Endothelial cell of umbilical vein (primary cell): ENCODE results near the gene SRP14. TPM values are rescaled to one million over a fixed set of nuclear protein-coding genes. Genes with fewer than 3 reads are reported as not detected.

Source experiments
- BruUV-seq: library from RNA; stranded (reverse); fragments of 400-500 nt; replicated peaks from 2 replicates; lab custom pipeline; 2021; lab: Mats Ljungman, UMichigan
- CTCF ChIA-PET: fragments of 300-600, 350-600 bp; sonication (Branson Sonifier 250); formaldehyde crosslinking; loops from one replicate; lab custom pipeline; 2021; ENCODE audit warnings: antibody characterized with exemption, inconsistent platforms; lab: Charles Lee
- POLR2A ChIA-PET: fragments of 300-600, 350-600 bp; sonication (Branson Sonifier 250); formaldehyde crosslinking; loops from one replicate; lab custom pipeline; 2021; ENCODE audit warnings: antibody characterized with exemption, inconsistent platforms; lab: Charles Lee
- DNase-seq: peaks from one replicate; pipeline ENCODE4 v3.0.0-alpha.2; 2011; ENCODE audit warnings: low read depth, low spot score
- FAIRE-seq: peaks from 2 replicates; lab custom pipeline; 2011; peaks lifted over from hg19 to GRCh38; lab: Jason Lieb, UNC
- H2AFZ ChIP-seq: 2 replicates; pipeline ENCODE4 v1.6.0; 2012; ENCODE audit warnings: low read depth, low read length, control low read depth, inconsistent platforms
- H3K27ac ChIP-seq: 2 replicates; pipeline ENCODE4 v1.5.1; 2011; ENCODE audit warnings: low read depth, mild to moderate bottlenecking, control low read depth, low read length, moderate library complexity; ENCODE audit not compliant: insufficient read depth
- H3K27me3 ChIP-seq, 2 experiments: 2 replicates each; pipeline versions ENCODE4 v1.6.0 to v1.6.1; 2011; ENCODE audit warnings: low read length in 2 of 2, mixed read lengths in 1 of 2; ENCODE audit not compliant: control insufficient read depth in 2 of 2, insufficient read depth in 2 of 2
- H3K36me3 ChIP-seq, 2 experiments: 2 replicates in 1 of 2; 3 replicates in 1 of 2; pipeline ENCODE4 v1.5.1; 2011; ENCODE audit warnings: low read length in 2 of 2, mild to moderate bottlenecking in 1 of 2, moderate library complexity in 1 of 2; ENCODE audit not compliant: control insufficient read depth in 2 of 2, insufficient read depth in 2 of 2; ENCODE audit errors: extremely low read depth in 1 of 2
- H3K4me1 ChIP-seq: 3 replicates; pipeline ENCODE4 v1.5.1; 2011; ENCODE audit warnings: mild to moderate bottlenecking, low read length; ENCODE audit not compliant: control insufficient read depth, insufficient read depth; ENCODE audit errors: extremely low read depth
- H3K4me2 ChIP-seq: 2 replicates; pipeline ENCODE4 v1.6.1; 2011; ENCODE audit warnings: low read length, control low read depth, mixed read lengths; ENCODE audit not compliant: insufficient read depth
- H3K4me3 ChIP-seq, 3 experiments: fragments of 200-600 bp in 1 of 3; sonication (generic), shearing (Covaris generic) in 1 of 3; replicated peaks in 1 of 3; 2 replicates each; pipeline ENCODE4 v1.5.1; 2011 to 2016; ENCODE audit warnings: control low read depth in 3 of 3, low read length in 3 of 3, mild to moderate bottlenecking in 2 of 3, inconsistent platforms in 1 of 3, low read depth in 1 of 3, moderate library complexity in 1 of 3; ENCODE audit not compliant: insufficient read depth in 1 of 3
- H3K79me2 ChIP-seq: 2 replicates; pipeline ENCODE4 v1.6.0; 2012; ENCODE audit warnings: low read length, inconsistent platforms; ENCODE audit not compliant: control insufficient read depth, insufficient read depth
- H3K9ac ChIP-seq: replicated peaks from 2 replicates; pipeline ENCODE3; 2011; ENCODE audit warnings: low read length, control low read depth; ENCODE audit not compliant: insufficient read depth; ENCODE audit errors: extremely low read depth
- H3K9me1 ChIP-seq: replicated peaks from 3 replicates; pipeline ENCODE4 v1.6.0; 2011; ENCODE audit warnings: mild to moderate bottlenecking, low read length; ENCODE audit not compliant: control insufficient read depth, insufficient read depth; ENCODE audit errors: extremely low read depth
- H3K9me3 ChIP-seq: replicated peaks from 2 replicates; pipeline ENCODE4 v1.5.1; 2012; ENCODE audit warnings: low read length, inconsistent platforms; ENCODE audit not compliant: control insufficient read depth, insufficient read depth
- H4K20me1 ChIP-seq: replicated peaks from 2 replicates; pipeline ENCODE3; 2011; ENCODE audit warnings: mild to moderate bottlenecking, low read length; ENCODE audit not compliant: control insufficient read depth, insufficient read depth; ENCODE audit errors: extremely low read depth
- CTCF ChIP-seq, 2 donors: IDR thresholded peaks; 1 replicate in 1 of 2; 2 replicates in 1 of 2; pipeline ENCODE4 v1.5.1; 2011; ENCODE audit warnings: low read length in 2 of 2, mild to moderate bottlenecking in 2 of 2, moderate library complexity in 2 of 2, control low read depth in 1 of 2, inconsistent platforms in 1 of 2, low read depth in 1 of 2; ENCODE audit not compliant: insufficient read depth in 1 of 2; ENCODE audit errors: extremely low read depth in 1 of 2
- EZH2 ChIP-seq: IDR thresholded peaks from 2 replicates; pipeline ENCODE4 v1.6.1; 2012; ENCODE audit warnings: borderline replicate concordance, low read depth, mild to moderate bottlenecking, moderate library complexity, low read length, inconsistent platforms; ENCODE audit not compliant: severe bottlenecking
- GATA2 ChIP-seq: IDR thresholded peaks from 2 replicates; pipeline ENCODE4 v1.7.0; 2011; ENCODE audit warnings: low read depth, mild to moderate bottlenecking, moderate library complexity, mixed read lengths, low read length; ENCODE audit not compliant: insufficient read length, insufficient read depth
- JUN ChIP-seq: IDR thresholded peaks from 2 replicates; pipeline ENCODE4 v1.6.1; 2011; ENCODE audit warnings: borderline replicate concordance, low read depth; ENCODE audit not compliant: insufficient read length, insufficient read depth
- MYC ChIP-seq: IDR thresholded peaks from one replicate; pipeline ENCODE4 v1.6.1; 2011; ENCODE audit warnings: mild to moderate bottlenecking, low read depth, low read length
- POLR2A ChIP-seq: IDR thresholded peaks from 2 replicates; pipeline ENCODE4 v1.6.1; 2012; ENCODE audit warnings: low read depth, mild to moderate bottlenecking, control low read depth, low read length
- POLR2AphosphoS5 ChIP-seq: IDR thresholded peaks from 2 replicates; pipeline ENCODE4 v1.6.1; 2012; ENCODE audit warnings: low read depth, mild to moderate bottlenecking, control low read depth, low read length, moderate library complexity; ENCODE audit not compliant: insufficient read depth
- dilution Hi-C: fragments of 300-500 bp; cut with MboI; formaldehyde crosslinking; loops from one replicate; pipeline ENCODE4 v1.15.0; 2019; ENCODE audit warnings: low sequenced_read_pairs; ENCODE audit not compliant: extremely low pct_ligation_motif_present
- intact Hi-C: fragments of 100-400 bp; cut with micrococcal nuclease; formaldehyde crosslinking; loops from one replicate; pipeline ENCODE4 v1.10.0; 2022
- polyA plus RNA-seq, 4 experiments: library from polyadenylated mRNA; depleted of rRNA in 3 of 4; stranded (reverse) in 3 of 4; unstranded in 1 of 4; fragments of >200 nt; gene quantifications; 2 replicates each; pipeline versions ENCODE4 v1.2.1 to v1.2.3, GENCODE V29; 2011 to 2012; ENCODE audit warnings: missing spikeins in 1 of 4
- total RNA-seq: library from RNA; stranded (reverse); gene quantifications from 2 replicates; pipeline ENCODE4 v1.2.3, GENCODE V29; 2021

Gene SRP14
- total and polyA plus RNA-seq, 2 donors (not counting 3 experiments of a cell fraction or from before 2014, with no cell fraction given) = 220 to 330 TPM

GRCh38 chr15:39999538-40000200 lies 39.3 kb downstream of the SRP14 start:
- intact Hi-C loops (no loop called here), dilution Hi-C loops (no loop called here)
- H2AFZ ChIP-seq = no peak overlapping the region
- TF ChIP-seq GATA2 = no peak
- no peak for TF ChIP-seq MYC
- TF ChIP-seq EZH2 = no peak
- TF ChIP-seq CTCF (IDR thresholded peaks at IDR 0.05; ENCODE audit: extremely low read depth in 1 of 2, insufficient read depth in 1 of 2, low read depth in 1 of 2, low read length in 2 of 2) = no peak
- TF ChIP-seq POLR2AphosphoS5 = no peak
- TF ChIP-seq POLR2A = no peak
- no peak for TF ChIP-seq JUN
- H3K9ac ChIP-seq = no peak overlapping the region
- no peak overlapping the region for H3K27ac ChIP-seq
- no peak overlapping the region for H3K4me3 ChIP-seq
- ChIA-PET CTCF (interaction anchor here (0.9 to 1.1 kb wide), 2 partner anchors 9 to 12 kb away, joined by 3 read pairs; no protein-coding TSS in a partner anchor), POLR2A (no interaction called here)
- H4K20me1 ChIP-seq = no peaks in the 10 kb centered on the region
- BruUV-seq = no TSS peak
- H3K4me1 ChIP-seq = peaks cover 3% of the 10 kb centered on the region
- H3K4me2 ChIP-seq = no peak overlapping the region
- no peak for FAIRE-seq
- no peaks in the 10 kb centered on the region for H3K9me3 ChIP-seq
- H3K9me1 ChIP-seq = no peaks in the 10 kb centered on the region
- peaks cover 7 to 19% of the 10 kb centered on the region in 2 experiments for H3K36me3 ChIP-seq
- no peaks in the 10 kb centered on the region for H3K27me3 ChIP-seq
- DNase-seq = peak; percentile 37
- H3K79me2 ChIP-seq = no peaks in the 10 kb centered on the region
